Measurements from ENCODE around the gene DRC3.

Gene DRC3

GRCh38 chr17:17960500-17961030 lies 12.1 kb upstream of the DRC3 start:
- H3K27me3 ChIP-seq (ENCODE audit: control insufficient read depth in 3 of 3, insufficient read depth in 3 of 3, low read depth in 1 of 3, low read length in 3 of 3): no peaks in the 10 kb centered on the region
- H4K91ac ChIP-seq (ENCODE audit: low read depth, low read length, poor library complexity): no peak overlapping the region
- no peak for DNase-seq (ENCODE audit: low spot score)
- no peak overlapping the region for H3K4me3 ChIP-seq (ENCODE audit: low read length in 2 of 2)
- H4K8ac ChIP-seq (ENCODE audit: low read depth, low read length): no peak overlapping the region
- no peak overlapping the region for H3K9ac ChIP-seq (ENCODE audit: low read depth, low read length, poor library complexity)
- no peak overlapping the region for H2AFZ ChIP-seq (ENCODE audit: low read length)
- no peak overlapping the region for H3K23ac ChIP-seq (ENCODE audit: low read depth, low read length, poor library complexity)
- no peak overlapping the region for H2BK120ac ChIP-seq (ENCODE audit: low read depth, low read length)
- no peaks in the 10 kb centered on the region for H3K79me1 ChIP-seq (ENCODE audit: low read depth, low read length)
- H3K14ac ChIP-seq (ENCODE audit: low read length): no peak overlapping the region
- H2BK5ac ChIP-seq (ENCODE audit: low read length): no peak overlapping the region
- H3K27ac ChIP-seq (replicated peaks; ENCODE audit: low read length): no peak overlapping the region
- H2AK5ac ChIP-seq (ENCODE audit: low read depth, low read length): no peak overlapping the region
- peaks cover 0 to 4% of the 10 kb centered on the region in 2 donors for H3K9me3 ChIP-seq (replicated peaks in 1 of 2; ENCODE audit: control insufficient read depth in 2 of 2, insufficient read depth in 1 of 2, low read depth in 1 of 2, low read length in 2 of 2)
- H3K4ac ChIP-seq (ENCODE audit: low read length): no peak overlapping the region
- WGBS, 2 donors (ENCODE audit: extremely low coverage in 2 of 2, insufficient read length in 2 of 2, insufficient replicate concordance in 1 of 2): no CpG with 5 or more reads among the region's 5 CpGs
- H3K4me1 ChIP-seq (ENCODE audit: control insufficient read depth in 2 of 2, insufficient read depth in 1 of 2, low read depth in 1 of 2, low read length in 2 of 2): peaks cover 0 to 1% of the 10 kb centered on the region in 2 donors
- H2BK15ac ChIP-seq (ENCODE audit: low read length): no peak overlapping the region
- H3K36me3 ChIP-seq (replicated peaks in 1 of 2; ENCODE audit: control insufficient read depth in 2 of 2, insufficient read depth in 2 of 2, low read length in 2 of 2): peaks cover 0 to 2% of the 10 kb centered on the region in 2 donors
- no peak overlapping the region for H3K18ac ChIP-seq (ENCODE audit: low read length)
- no peak overlapping the region for H2BK12ac ChIP-seq (ENCODE audit: low read length)
- no peak overlapping the region for H3K4me2 ChIP-seq (ENCODE audit: insufficient read depth, low read length, poor library complexity, severe bottlenecking)

- Histone ChIP-seq H3K4ac (ENCODE audit: low read length) (no peak overlapping the region), H3K14ac (ENCODE audit: low read length) (no peak overlapping the region), H3K27ac (replicated peaks; ENCODE audit: low read length) (no peak overlapping the region), H3K9me3 (replicated peaks in 1 of 2; ENCODE audit: control insufficient read depth in 2 of 2, insufficient read depth in 1 of 2, low read depth in 1 of 2, low read length in 2 of 2) (no peaks in the 10 kb centered on the region), H3K4me1 (ENCODE audit: control insufficient read depth in 2 of 2, insufficient read depth in 1 of 2, low read depth in 1 of 2, low read length in 2 of 2) (peaks cover 0 to 1% of the 10 kb centered on the region in 2 donors), H3K79me1 (ENCODE audit: low read depth, low read length) (peaks cover 2% of the 10 kb centered on the region), H4K8ac (ENCODE audit: low read depth, low read length) (no peak overlapping the region), H2AK5ac (ENCODE audit: low read depth, low read length) (no peak overlapping the region), H3K27me3 (ENCODE audit: control insufficient read depth in 3 of 3, insufficient read depth in 3 of 3, low read depth in 1 of 3, low read length in 3 of 3) (no peaks in the 10 kb centered on the region), H4K91ac (ENCODE audit: low read depth, low read length, poor library complexity) (no peak overlapping the region), H3K23ac (ENCODE audit: low read depth, low read length, poor library complexity) (no peak overlapping the region), H3K4me3 (ENCODE audit: low read length in 2 of 2) (no peak overlapping the region), H3K9ac (ENCODE audit: low read depth, low read length, poor library complexity) (no peak overlapping the region), H2AFZ (ENCODE audit: low read length) (no peak overlapping the region), H2BK120ac (ENCODE audit: low read depth, low read length) (no peak overlapping the region), H2BK15ac (ENCODE audit: low read length) (no peak overlapping the region), H3K18ac (ENCODE audit: low read length) (no peak overlapping the region), H2BK5ac (ENCODE audit: low read length) (no peak overlapping the region), H2BK12ac (ENCODE audit: low read length) (no peak overlapping the region), H3K36me3 (replicated peaks in 1 of 2; ENCODE audit: control insufficient read depth in 2 of 2, insufficient read depth in 2 of 2, low read length in 2 of 2) (no peaks in the 10 kb centered on the region), H3K4me2 (ENCODE audit: insufficient read depth, low read length, poor library complexity, severe bottlenecking) (no peak overlapping the region)
- no peak for DNase-seq (ENCODE audit: low spot score)
- no CpG with 5 or more reads among the region's 4 CpGs for WGBS, 2 donors (ENCODE audit: extremely low coverage in 2 of 2, insufficient read length in 2 of 2, insufficient replicate concordance in 1 of 2)
These were observed 9.6 kb upstream of the DRC3 start for GRCh38 chr17:17963066-17963465.

- H4K91ac ChIP-seq (ENCODE audit: low read depth, low read length, poor library complexity): no peak overlapping the region
- H3K27me3 ChIP-seq (ENCODE audit: control insufficient read depth in 3 of 3, insufficient read depth in 3 of 3, low read depth in 1 of 3, low read length in 3 of 3): no peaks in the 10 kb centered on the region
- H3K4me1 ChIP-seq (ENCODE audit: control insufficient read depth in 2 of 2, insufficient read depth in 1 of 2, low read depth in 1 of 2, low read length in 2 of 2): peaks cover 0 to 1% of the 10 kb centered on the region in 2 donors
- H2AFZ ChIP-seq (ENCODE audit: low read length): no peak overlapping the region
- DNase-seq (ENCODE audit: low spot score): no peak
- no peak overlapping the region for H3K14ac ChIP-seq (ENCODE audit: low read length)
- no peak overlapping the region for H3K9ac ChIP-seq (ENCODE audit: low read depth, low read length, poor library complexity)
- no peak overlapping the region for H3K4ac ChIP-seq (ENCODE audit: low read length)
- WGBS, 2 donors (ENCODE audit: extremely low coverage in 2 of 2, insufficient read length in 2 of 2, insufficient replicate concordance in 1 of 2): no CpG with 5 or more reads among the region's 7 CpGs
- H3K79me1 ChIP-seq (ENCODE audit: low read depth, low read length): peaks cover 2% of the 10 kb centered on the region
- no peak overlapping the region for H2BK5ac ChIP-seq (ENCODE audit: low read length)
- no peak overlapping the region for H3K23ac ChIP-seq (ENCODE audit: low read depth, low read length, poor library complexity)
- H3K27ac ChIP-seq (replicated peaks; ENCODE audit: low read length): no peak overlapping the region
- H3K18ac ChIP-seq (ENCODE audit: low read length): no peak overlapping the region
- H3K9me3 ChIP-seq (replicated peaks in 1 of 2; ENCODE audit: control insufficient read depth in 2 of 2, insufficient read depth in 1 of 2, low read depth in 1 of 2, low read length in 2 of 2): no peaks in the 10 kb centered on the region
- no peak overlapping the region for H2AK5ac ChIP-seq (ENCODE audit: low read depth, low read length)
- H3K4me2 ChIP-seq (ENCODE audit: insufficient read depth, low read length, poor library complexity, severe bottlenecking): no peak overlapping the region
- H3K4me3 ChIP-seq (ENCODE audit: low read length in 2 of 2): no peak overlapping the region
- H2BK12ac ChIP-seq (ENCODE audit: low read length): no peak overlapping the region
- no peak overlapping the region for H2BK120ac ChIP-seq (ENCODE audit: low read depth, low read length)
- no peak overlapping the region for H2BK15ac ChIP-seq (ENCODE audit: low read length)
- H3K36me3 ChIP-seq (replicated peaks in 1 of 2; ENCODE audit: control insufficient read depth in 2 of 2, insufficient read depth in 2 of 2, low read length in 2 of 2): no peaks in the 10 kb centered on the region
- H4K8ac ChIP-seq (ENCODE audit: low read depth, low read length): no peak overlapping the region
These were observed 8.8 kb upstream of the DRC3 start for GRCh38 chr17:17963694-17964436.

GRCh38 chr17:17964710-17965109 lies 8.0 kb upstream of the DRC3 start:
- no peak for DNase-seq (ENCODE audit: low spot score)
- Histone ChIP-seq H2BK120ac (ENCODE audit: low read depth, low read length) (no peak overlapping the region), H4K8ac (ENCODE audit: low read depth, low read length) (no peak overlapping the region), H3K27me3 (ENCODE audit: control insufficient read depth in 3 of 3, insufficient read depth in 3 of 3, low read depth in 1 of 3, low read length in 3 of 3) (no peaks in the 10 kb centered on the region), H2BK5ac (ENCODE audit: low read length) (no peak overlapping the region), H3K23ac (ENCODE audit: low read depth, low read length, poor library complexity) (no peak overlapping the region), H3K4me3 (ENCODE audit: low read length in 2 of 2) (no peak overlapping the region), H2BK15ac (ENCODE audit: low read length) (no peak overlapping the region), H3K4ac (ENCODE audit: low read length) (no peak overlapping the region), H2BK12ac (ENCODE audit: low read length) (no peak overlapping the region), H2AK5ac (ENCODE audit: low read depth, low read length) (no peak overlapping the region), H3K9me3 (replicated peaks in 1 of 2; ENCODE audit: control insufficient read depth in 2 of 2, insufficient read depth in 1 of 2, low read depth in 1 of 2, low read length in 2 of 2) (no peaks in the 10 kb centered on the region), H3K14ac (ENCODE audit: low read length) (no peak overlapping the region), H3K4me1 (ENCODE audit: control insufficient read depth in 2 of 2, insufficient read depth in 1 of 2, low read depth in 1 of 2, low read length in 2 of 2) (peaks cover 0 to 1% of the 10 kb centered on the region in 2 donors), H2AFZ (ENCODE audit: low read length) (no peak overlapping the region), H3K27ac (replicated peaks; ENCODE audit: low read length) (no peak overlapping the region), H3K4me2 (ENCODE audit: insufficient read depth, low read length, poor library complexity, severe bottlenecking) (no peak overlapping the region), H3K36me3 (replicated peaks in 1 of 2; ENCODE audit: control insufficient read depth in 2 of 2, insufficient read depth in 2 of 2, low read length in 2 of 2) (no peaks in the 10 kb centered on the region), H3K9ac (ENCODE audit: low read depth, low read length, poor library complexity) (no peak overlapping the region), H3K18ac (ENCODE audit: low read length) (no peak overlapping the region), H4K91ac (ENCODE audit: low read depth, low read length, poor library complexity) (no peak overlapping the region), H3K79me1 (ENCODE audit: low read depth, low read length) (peaks cover 2% of the 10 kb centered on the region)
- no CpG with 5 or more reads among the region's 4 CpGs for WGBS, 2 donors (ENCODE audit: extremely low coverage in 2 of 2, insufficient read length in 2 of 2, insufficient replicate concordance in 1 of 2)

Data from neuronal stem cell (in vitro differentiated cells).